Right cardiac atrium (tissue), 5 donors: ENCODE measurements around the gene FETUB. TPM values are rescaled to one million over a fixed set of nuclear protein-coding genes. Genes with fewer than 3 reads are reported as not detected.

Experiments used
- ATAC-seq, 2 donors: fragments of 200-7000 bp; cut with Tn5 transposase; one replicate each; pipeline versions ENCODE4 v1.8.0 to v1.9.1; 2020; ENCODE audit warnings: moderate library complexity in 2 of 2, mild to moderate bottlenecking in 1 of 2
- DNase-seq, 3 donors: peaks; one replicate each; pipeline ENCODE4 v3.0.0-alpha.2; 2020
- H3K27ac ChIP-seq: one replicate; pipeline ENCODE4 v1.5.1; 2013; ENCODE audit warnings: mild to moderate bottlenecking, low read length, control low read depth, moderate library complexity
- H3K27me3 ChIP-seq: one replicate; pipeline ENCODE4 v1.6.1; 2013; ENCODE audit not compliant: control insufficient read depth, insufficient read depth
- H3K4me1 ChIP-seq: one replicate; pipeline ENCODE4 v1.6.1; 2013; ENCODE audit warnings: low read length; ENCODE audit not compliant: control insufficient read depth, insufficient read depth
- H3K4me3 ChIP-seq: one replicate; pipeline ENCODE4 v1.5.1; 2013; ENCODE audit warnings: low read length, control low read depth
- H3K9me3 ChIP-seq: one replicate; pipeline ENCODE4 v1.6.1; 2013; ENCODE audit warnings: low read length; ENCODE audit not compliant: control insufficient read depth
- WGBS: extraction: QIAGEN DNeasy Blood & Tissue Kit; methylation state at CpG from one replicate; pipeline ENCODE4 v1.1.7; 2013; 5-methylcytosine and 5-hydroxymethylcytosine counted together
- intact Hi-C, 4 donors: fragments of 100-400 bp; cut with DNase I; formaldehyde crosslinking; loops; one replicate each; pipeline versions ENCODE4 v1.11.0 to v1.14.0; 2022 to 2023
- polyA plus RNA-seq: library from polyadenylated mRNA; stranded (reverse); fragments of 200-250 nt; gene quantifications from one replicate; pipeline ENCODE4 v1.2.3, GENCODE V29; 2013
- total RNA-seq, 4 donors: library from RNA; stranded (reverse); fragmentation: NEBNext Ultra II Directional; extraction: Animal tissue kit (Norgen Biotek cat#: 25700); gene quantifications; one replicate each; pipeline ENCODE4 v1.2.1, GENCODE V29; 2021
- donor health status: healthy with polysubstance abuse.
- donor health status: DM: no; HTN: yes; CAD: no.
- donor health status: DM: no; HTN: no; CAD: no.
- donor health status: DM: no; HTN: yes; CAD: no; lungs with severe emphysema.
- donor health status: DM: yes; HTN: yes; CAD: no.

FETUB gene
- total and polyA plus RNA-seq, 5 donors, result 0.07 TPM; not detected in 4

DNA sequence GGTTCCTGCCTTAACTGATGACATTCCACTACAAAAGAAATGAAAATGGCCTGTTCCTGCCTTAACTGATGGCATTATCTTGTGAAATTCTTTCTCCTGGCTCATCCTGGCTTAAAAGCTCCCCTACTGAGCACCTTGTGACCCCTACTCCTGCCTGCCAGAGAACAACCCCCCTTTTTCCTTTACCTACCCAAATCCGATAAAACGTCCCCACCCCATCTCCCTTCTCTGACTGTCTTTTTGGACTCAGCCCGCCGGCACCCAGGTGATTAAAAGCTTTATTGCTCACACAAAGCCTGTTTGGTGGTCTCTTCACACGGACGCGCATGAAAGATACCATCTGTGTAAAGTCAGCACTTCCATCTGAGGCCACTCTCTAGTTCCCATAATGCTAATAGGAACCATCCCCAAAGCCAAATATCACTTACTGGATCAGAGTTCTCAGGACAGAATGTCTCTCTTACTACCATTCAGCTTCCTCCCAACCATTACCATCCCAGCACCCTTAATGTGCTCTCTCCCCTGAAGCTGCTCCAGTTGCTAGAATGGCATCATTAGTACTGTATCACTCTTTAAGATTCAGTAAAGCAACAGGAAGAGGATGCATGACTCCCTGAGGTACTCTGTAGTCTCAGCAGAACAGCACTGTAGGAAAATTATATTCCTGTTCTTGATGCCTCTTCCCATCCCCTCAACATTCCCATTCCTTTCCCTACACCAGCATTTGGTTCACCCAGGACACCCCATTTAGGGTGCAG is 23.3 kb downstream of the FETUB start:
- intact Hi-C loops, result no loop called here
- no peak overlapping the region for H3K27ac ChIP-seq
- 39% methylated on average over 7 of the region's 7 CpGs for WGBS
- no peaks in the 10 kb centered on the region for H3K4me1 ChIP-seq
- DNase-seq (no peak), ATAC-seq (no peak)
- H3K27me3 ChIP-seq, result peaks cover 4% of the 10 kb centered on the region
- no peak overlapping the region for H3K4me3 ChIP-seq
- H3K9me3 ChIP-seq, result no peaks in the 10 kb centered on the region

DNA sequence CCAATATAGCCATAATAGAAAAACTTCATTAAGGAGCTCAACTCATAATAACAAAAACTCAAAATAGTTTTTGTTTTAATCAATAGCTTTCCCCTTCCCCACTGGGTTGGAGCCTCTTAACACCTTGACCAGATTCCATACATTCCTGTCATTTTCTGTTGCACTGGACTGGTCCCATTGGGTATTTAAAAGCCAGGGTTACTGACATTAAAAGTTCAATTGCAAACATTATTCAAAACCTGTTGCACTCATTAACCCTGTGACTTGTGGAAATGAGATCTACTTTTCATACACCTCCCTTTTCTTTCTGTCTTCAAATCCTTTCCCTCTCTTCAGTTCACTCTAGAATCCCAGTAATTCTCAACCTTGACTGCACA is 23.9 kb downstream of the FETUB start:
- ATAC-seq, result no peak
- Histone ChIP-seq H3K4me1 (no peaks in the 10 kb centered on the region), H3K4me3 (no peak overlapping the region), H3K27ac (no peak overlapping the region), H3K9me3 (no peaks in the 10 kb centered on the region), H3K27me3 (peaks cover 4% of the 10 kb centered on the region)
- no peak for DNase-seq
- intact Hi-C loops, result no loop called here

- no peak for DNase-seq
- no peak overlapping the region for H3K4me3 ChIP-seq
Measured at GRCh38 chr3:186664506-186664905, 24.3 kb downstream of the FETUB start.

DNA sequence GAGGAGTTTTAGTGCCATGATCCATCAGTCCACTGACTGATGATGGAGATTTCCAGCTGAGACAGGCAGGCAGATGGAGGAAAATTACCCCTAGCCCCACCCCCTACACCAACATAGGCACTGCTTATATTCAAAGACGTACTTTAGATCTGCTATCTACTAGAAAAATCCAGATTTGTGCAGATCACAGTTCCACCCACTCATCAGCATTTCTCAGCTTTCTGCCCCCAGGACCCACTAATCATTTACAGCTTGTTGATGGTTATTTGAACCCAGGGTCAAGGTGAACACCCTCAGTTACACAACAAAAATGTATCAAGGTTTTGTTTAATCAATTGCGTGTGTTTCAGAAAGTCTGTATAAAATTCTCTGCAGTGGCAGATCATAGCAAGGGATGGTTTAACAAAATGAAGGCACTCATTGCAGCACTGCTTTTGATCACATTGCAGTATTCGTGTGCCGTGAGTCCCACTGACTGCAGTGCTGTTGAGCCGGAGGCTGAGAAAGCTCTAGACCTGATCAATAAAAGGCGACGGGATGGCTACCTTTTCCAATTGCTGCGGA is 25.5 kb downstream of the FETUB start, which contains the start of gene HRG:
Gene HRG, plus strand, starts transcription at position 390 of the 564 bp plus-strand sequence. Its CDS starts 18 bp downstream, at position 408.
- WGBS, result 86% methylated on average over 8 of the region's 8 CpGs
- intact Hi-C loops, result no loop called here

More at GRCh38 chr3:186664506-186664905, 24.3 kb downstream of the FETUB start:
- 46% methylated on average over 4 of the region's 4 CpGs for WGBS
- intact Hi-C loops, result no loop called here
- no peaks in the 10 kb centered on the region for H3K9me3 ChIP-seq
- no peak for ATAC-seq
- no peaks in the 10 kb centered on the region for H3K4me1 ChIP-seq
- H3K27ac ChIP-seq, result no peak overlapping the region
- peaks cover 4% of the 10 kb centered on the region for H3K27me3 ChIP-seq

GRCh38 chr3:186668426-186668825 is 28.2 kb downstream of the FETUB start:
- WGBS, result 70% methylated on average over 6 of the region's 6 CpGs
- H3K27ac ChIP-seq, result no peak overlapping the region
- DNase-seq (no peak), ATAC-seq (no peak)
- intact Hi-C loops, result no loop called here
- H3K4me3 ChIP-seq, result no peak overlapping the region
- no peaks in the 10 kb centered on the region for H3K9me3 ChIP-seq
- peaks cover 4% of the 10 kb centered on the region for H3K27me3 ChIP-seq
- no peaks in the 10 kb centered on the region for H3K4me1 ChIP-seq

More for the DNA sequence above, 25.5 kb downstream of the FETUB start, which contains the start of gene HRG:
- no peaks in the 10 kb centered on the region for H3K4me1 ChIP-seq
- peaks cover 4% of the 10 kb centered on the region for H3K27me3 ChIP-seq
- no peak within 1 kb of the TSS for H3K27ac ChIP-seq
- DNase-seq (no peak), ATAC-seq (no peak)
- no peaks in the 10 kb centered on the region for H3K9me3 ChIP-seq
- H3K4me3 ChIP-seq, result no peak within 1 kb of the TSS

DNA sequence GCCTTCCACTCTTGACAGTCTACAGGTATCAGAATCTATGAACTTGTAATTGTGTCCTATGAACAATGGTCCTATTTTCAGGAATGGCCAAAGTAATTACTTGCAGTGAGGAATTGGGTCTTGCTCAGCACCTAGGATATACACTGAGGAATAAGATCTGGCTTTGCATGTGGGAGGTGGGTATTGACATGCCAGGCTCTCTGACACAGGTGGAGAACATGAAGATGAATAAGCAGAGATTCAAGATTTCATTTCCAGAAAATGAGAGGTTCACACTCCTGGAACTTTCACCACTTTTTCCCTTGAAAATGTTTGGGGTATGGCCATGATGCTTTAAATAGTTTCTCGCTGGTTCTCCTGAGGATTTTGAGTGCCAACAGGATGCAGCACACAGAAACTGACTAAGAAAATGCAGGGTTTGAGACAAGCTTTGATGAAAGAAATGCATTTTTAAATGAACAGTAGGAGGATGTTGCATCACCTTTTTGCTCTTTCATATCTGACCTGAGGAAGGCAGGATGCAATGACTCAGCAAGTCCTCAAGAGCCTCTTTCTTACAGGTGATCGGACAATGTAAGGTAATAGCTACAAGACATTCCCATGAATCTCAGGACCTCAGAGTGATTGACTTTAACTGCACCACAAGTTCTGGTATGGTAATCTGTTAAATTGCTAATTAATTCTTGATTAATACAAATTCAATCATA is 29.3 kb downstream of the FETUB start:
- no peaks in the 10 kb centered on the region for H3K4me1 ChIP-seq
- intact Hi-C loops, result no loop called here
- H3K27ac ChIP-seq, result no peak overlapping the region
- no peaks in the 10 kb centered on the region for H3K9me3 ChIP-seq
- ATAC-seq, result no peak
- no peak overlapping the region for H3K4me3 ChIP-seq
- DNase-seq, result no peak
- H3K27me3 ChIP-seq, result peaks cover 4% of the 10 kb centered on the region
- WGBS, result 72% methylated on average over 2 of the region's 2 CpGs

GRCh38 chr3:186670155-186670554 is 30.0 kb downstream of the FETUB start:
- no peak for ATAC-seq
- DNase-seq, result no peak
- Histone ChIP-seq H3K4me3 (no peak overlapping the region), H3K4me1 (no peaks in the 10 kb centered on the region), H3K27ac (no peak overlapping the region), H3K9me3 (no peaks in the 10 kb centered on the region), H3K27me3 (peaks cover 4% of the 10 kb centered on the region)
- intact Hi-C loops, result no loop called here

- ATAC-seq (no peak), DNase-seq (no peak)
- no peak overlapping the region for H3K4me3 ChIP-seq
- WGBS, result 92% methylated on average over 3 of the region's 3 CpGs
- H3K4me1 ChIP-seq, result no peaks in the 10 kb centered on the region
- intact Hi-C loops, result no loop called here
- peaks cover 4% of the 10 kb centered on the region for H3K27me3 ChIP-seq
- H3K27ac ChIP-seq, result no peak overlapping the region
- no peaks in the 10 kb centered on the region for H3K9me3 ChIP-seq
Measured at GRCh38 chr3:186671051-186671450, 30.9 kb downstream of the FETUB start.

DNA sequence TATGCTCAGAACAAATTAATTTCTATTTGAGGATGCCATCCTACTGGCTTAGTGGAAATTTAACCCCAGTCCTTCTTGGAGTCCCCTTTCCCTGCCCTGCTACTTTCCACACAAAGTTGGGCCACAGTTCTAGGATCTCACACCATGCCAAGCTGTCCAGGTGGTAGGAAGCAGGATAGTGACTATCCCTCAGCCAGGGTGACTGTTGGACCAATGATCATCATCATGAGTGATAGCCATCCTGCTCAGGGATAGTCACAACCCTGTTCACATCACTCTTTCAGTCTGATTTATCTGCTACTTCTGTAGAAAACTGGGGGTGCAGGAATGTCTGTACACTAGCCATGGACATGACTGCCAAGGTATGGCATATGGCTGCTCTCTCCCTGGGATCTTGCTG is 38.4 kb downstream of the FETUB start:
- H3K27ac ChIP-seq, result no peak overlapping the region
- H3K4me3 ChIP-seq, result no peak overlapping the region
- H3K4me1 ChIP-seq, result no peaks in the 10 kb centered on the region
- H3K9me3 ChIP-seq, result no peaks in the 10 kb centered on the region
- DNase-seq (no peak), ATAC-seq (no peak)
- H3K27me3 ChIP-seq, result no peaks in the 10 kb centered on the region
- intact Hi-C loops, result no loop called here

DNA sequence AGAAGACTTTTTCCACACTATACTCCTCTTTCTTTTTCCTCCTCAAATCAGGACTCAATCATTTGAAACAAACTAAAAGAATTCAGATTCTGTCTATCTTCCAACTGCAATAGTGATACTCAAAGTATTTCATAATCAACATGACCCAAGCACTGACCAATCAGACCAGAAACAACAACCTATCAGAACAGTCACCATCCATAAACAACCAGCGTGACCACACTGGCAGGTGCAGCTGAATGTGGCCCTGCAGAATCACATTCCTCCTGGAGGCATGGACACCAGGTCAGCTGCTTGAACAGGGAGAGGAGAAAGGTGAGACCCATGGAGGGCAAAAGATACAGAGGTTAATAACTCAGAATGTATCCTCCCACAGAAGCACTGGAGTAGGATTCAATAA is 39.0 kb downstream of the FETUB start:
- WGBS, result 62% methylated on average over 1 of the region's 1 CpG
- Histone ChIP-seq H3K27me3 (no peaks in the 10 kb centered on the region), H3K27ac (no peak overlapping the region), H3K4me1 (no peaks in the 10 kb centered on the region), H3K9me3 (no peaks in the 10 kb centered on the region), H3K4me3 (no peak overlapping the region)
- no peak for ATAC-seq
- intact Hi-C loops, result no loop called here
- DNase-seq, result no peak

GRCh38 chr3:186680869-186681268 is 40.7 kb downstream of the FETUB start:
- no peak for ATAC-seq
- no peaks in the 10 kb centered on the region for H3K9me3 ChIP-seq
- 98% methylated on average over 1 of the region's 1 CpG for WGBS
- no peak for DNase-seq
- H3K27ac ChIP-seq, result no peak overlapping the region
- intact Hi-C loops, result no loop called here
- no peak overlapping the region for H3K4me3 ChIP-seq
- H3K4me1 ChIP-seq, result no peaks in the 10 kb centered on the region
- H3K27me3 ChIP-seq, result no peaks in the 10 kb centered on the region
